Measurements from ENCODE around the gene RAPSN.

The RAPSN gene

GRCh38 chr11:47438721-47439120, 10.2 kb downstream of the RAPSN start:
- no peaks in the 10 kb centered on the region for H3K27me3 ChIP-seq
- DNase-seq = no peak
- no peaks in the 10 kb centered on the region for H3K9me3 ChIP-seq
- H3K36me3 ChIP-seq = no peaks in the 10 kb centered on the region
- H3K4me1 ChIP-seq = peaks cover 0 to 3% (median 0%) of the 10 kb centered on the region in 4 donors
- no peak overlapping the region for H3K4me3 ChIP-seq
- intact Hi-C loops (cut with DNase I; ENCODE audit: low total_unique reads) = no loop called here
- no peak overlapping the region for H3K27ac ChIP-seq
- TF ChIP-seq CTCF (IDR thresholded peaks at IDR 0.05) = no peak

GRCh38 chr11:47437746-47438418, 11.1 kb downstream of the RAPSN start:
- Histone ChIP-seq H3K9me3 (no peaks in the 10 kb centered on the region), H3K4me3 (no peak overlapping the region), H3K4me1 (peaks cover 0 to 3% (median 0%) of the 10 kb centered on the region in 4 donors), H3K27me3 (no peaks in the 10 kb centered on the region), H3K27ac (no peak overlapping the region), H3K36me3 (no peaks in the 10 kb centered on the region)
- DNase-seq = no peak
- intact Hi-C loops (cut with DNase I; ENCODE audit: low total_unique reads) = no loop called here
- TF ChIP-seq CTCF (IDR thresholded peaks at IDR 0.05) = no peak

GRCh38 chr11:47437218-47437745, 11.7 kb downstream of the RAPSN start:
- no peak overlapping the region for H3K27ac ChIP-seq
- no peaks in the 10 kb centered on the region for H3K9me3 ChIP-seq
- H3K36me3 ChIP-seq = no peaks in the 10 kb centered on the region
- no peaks in the 10 kb centered on the region for H3K27me3 ChIP-seq
- H3K4me3 ChIP-seq = no peak overlapping the region
- peaks cover 0 to 3% (median 0%) of the 10 kb centered on the region in 4 donors for H3K4me1 ChIP-seq
- DNase-seq = no peak
- TF ChIP-seq CTCF (IDR thresholded peaks at IDR 0.05) = no peak
- intact Hi-C loops (cut with DNase I; ENCODE audit: low total_unique reads) = no loop called here

- Histone ChIP-seq H3K4me3 (no peak overlapping the region), H3K27me3 (no peaks in the 10 kb centered on the region), H3K36me3 (no peaks in the 10 kb centered on the region), H3K9me3 (no peaks in the 10 kb centered on the region), H3K27ac (no peak overlapping the region), H3K4me1 (peaks cover 0 to 3% (median 0%) of the 10 kb centered on the region in 4 donors)
- no peak for TF ChIP-seq CTCF (IDR thresholded peaks at IDR 0.05)
- no peak for DNase-seq
- intact Hi-C loops (cut with DNase I; ENCODE audit: low total_unique reads) = no loop called here
These were observed 12.2 kb downstream of the RAPSN start for GRCh38 chr11:47436726-47437125.

- TF ChIP-seq CTCF (IDR thresholded peaks at IDR 0.05) = no peak
- no peak for DNase-seq
- Histone ChIP-seq H3K27me3 (no peaks in the 10 kb centered on the region), H3K9me3 (no peaks in the 10 kb centered on the region), H3K36me3 (no peaks in the 10 kb centered on the region), H3K4me1 (peaks cover 0 to 3% (median 0%) of the 10 kb centered on the region in 4 donors), H3K27ac (no peak overlapping the region), H3K4me3 (no peak overlapping the region)
- intact Hi-C loops (cut with DNase I; ENCODE audit: low total_unique reads) = no loop called here
These were observed 13.2 kb downstream of the RAPSN start for GRCh38 chr11:47435687-47436086.

All from tibial artery (tissue), 4 donors.